ENCODE data around the gene CHMP5. TPM values are rescaled to one million over a fixed set of nuclear protein-coding genes. Genes with fewer than 3 reads are reported as not detected.

The CHMP5 gene
- polyA plus RNA-seq, 1 of the 3 experiments (the other 2 are of a cell fraction) = 88.3 TPM

DNA sequence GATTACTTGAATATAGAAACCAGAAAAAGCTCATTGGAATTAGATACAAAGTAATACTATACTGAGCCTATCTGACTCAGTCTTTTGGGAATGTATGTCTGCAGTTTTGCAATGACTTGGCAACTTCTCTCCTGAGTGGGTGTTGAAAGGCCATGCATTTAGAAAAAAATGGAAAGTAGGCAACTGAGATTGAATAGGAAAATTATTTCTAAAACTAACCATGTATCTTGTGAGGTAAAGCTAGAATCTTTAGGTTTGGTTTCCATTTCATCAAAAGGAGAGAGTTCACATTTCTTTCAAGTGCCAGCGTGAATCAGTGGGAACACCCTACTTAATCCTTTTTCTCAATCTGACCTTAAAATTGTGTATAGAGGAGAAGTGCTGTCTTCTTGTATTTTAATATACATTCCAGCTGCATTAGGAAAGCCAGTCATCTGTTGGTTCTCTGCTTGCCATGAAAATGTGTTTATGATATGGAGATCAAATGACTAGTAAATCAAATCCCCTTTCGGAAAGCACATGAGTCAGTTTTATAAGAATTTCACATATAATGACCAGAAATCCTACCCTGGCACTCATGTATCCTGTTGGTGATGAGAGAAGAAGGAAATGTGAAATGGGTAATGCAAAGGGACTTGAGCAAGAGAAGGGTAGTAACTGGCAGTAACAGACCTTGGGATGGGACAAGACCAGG lies 55.9 kb downstream of the CHMP5 start (continued):
- TF ChIP-seq, protein P1, sequence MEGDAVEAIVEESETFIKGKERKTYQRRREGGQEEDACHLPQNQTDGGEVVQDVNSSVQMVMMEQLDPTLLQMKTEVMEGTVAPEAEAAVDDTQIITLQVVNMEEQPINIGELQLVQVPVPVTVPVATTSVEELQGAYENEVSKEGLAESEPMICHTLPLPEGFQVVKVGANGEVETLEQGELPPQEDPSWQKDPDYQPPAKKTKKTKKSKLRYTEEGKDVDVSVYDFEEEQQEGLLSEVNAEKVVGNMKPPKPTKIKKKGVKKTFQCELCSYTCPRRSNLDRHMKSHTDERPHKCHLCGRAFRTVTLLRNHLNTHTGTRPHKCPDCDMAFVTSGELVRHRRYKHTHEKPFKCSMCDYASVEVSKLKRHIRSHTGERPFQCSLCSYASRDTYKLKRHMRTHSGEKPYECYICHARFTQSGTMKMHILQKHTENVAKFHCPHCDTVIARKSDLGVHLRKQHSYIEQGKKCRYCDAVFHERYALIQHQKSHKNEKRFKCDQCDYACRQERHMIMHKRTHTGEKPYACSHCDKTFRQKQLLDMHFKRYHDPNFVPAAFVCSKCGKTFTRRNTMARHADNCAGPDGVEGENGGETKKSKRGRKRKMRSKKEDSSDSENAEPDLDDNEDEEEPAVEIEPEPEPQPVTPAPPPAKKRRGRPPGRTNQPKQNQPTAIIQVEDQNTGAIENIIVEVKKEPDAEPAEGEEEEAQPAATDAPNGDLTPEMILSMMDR (IDR thresholded peaks at IDR 0.05) = no peak
- TF ChIP-seq NRF1 (IDR thresholded peaks at IDR 0.05; ENCODE audit: low read depth, low read length) (no peak), GATA2 (CRISPR knock-in tag; IDR thresholded peaks at IDR 0.05) (no peak), GABPA (IDR thresholded peaks at IDR 0.05; ENCODE audit: low read depth) (no peak), RCOR1 (IDR thresholded peaks at IDR 0.05; ENCODE audit: low read length) (no peak), SIN3A (IDR thresholded peaks at IDR 0.05; ENCODE audit: borderline replicate concordance, low read depth, low read length) (no peak), FOSL2 (IDR thresholded peaks at IDR 0.05; ENCODE audit: borderline replicate concordance, low read depth) (peak; percentile 91), EP300 (IDR thresholded peaks at IDR 0.05; ENCODE audit: borderline replicate concordance in 1 of 2, low read depth in 1 of 2, low read length in 1 of 2) (peak; percentile 5 to 85; a peak in 2 of 4 replicates)

DNA sequence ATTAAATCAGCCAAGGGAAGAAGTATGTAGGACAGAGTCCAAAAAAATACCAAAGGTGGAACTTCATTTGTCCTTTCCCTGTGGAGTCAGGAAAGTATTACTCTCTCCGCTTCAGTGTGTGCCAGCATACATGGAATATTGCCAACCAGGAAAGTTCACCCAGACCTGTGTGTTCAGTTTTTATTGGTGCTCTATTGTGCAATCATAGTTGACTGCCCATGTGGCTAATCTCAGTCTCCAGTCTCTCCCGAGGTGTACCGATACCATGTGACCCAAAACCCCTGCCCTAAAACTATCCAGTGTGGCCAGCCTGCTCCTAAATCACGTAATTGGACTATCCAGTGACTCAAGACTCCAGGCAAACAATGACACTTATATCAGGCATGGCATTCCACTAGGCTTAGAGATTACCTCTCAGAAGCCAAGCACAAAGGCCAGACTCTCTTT lies 64.3 kb downstream of the CHMP5 start:
- no peaks in the 10 kb centered on the region for H3K27me3 ChIP-seq (ENCODE audit: insufficient read depth)
- H3K36me3 ChIP-seq (replicated peaks in 1 of 2; ENCODE audit: control insufficient read depth in 1 of 2, insufficient read depth in 2 of 2, low read length in 1 of 2) = peaks cover 28 to 59% of the 10 kb centered on the region in 2 experiments
- DNase-seq = no peak
- ChIA-PET POLR2A (no interaction called here), CTCF (no interaction called here)
- no peaks in the 10 kb centered on the region for H4K20me1 ChIP-seq (ENCODE audit: insufficient read depth)
- H3K79me2 ChIP-seq (ENCODE audit: insufficient read depth) = 0 out of 2 replicates have a peak, but pooled peaks cover 6% of the 10 kb centered on the region
- peaks cover 45% of the 10 kb centered on the region for H3F3A ChIP-seq (replicated peaks; ENCODE audit: insufficient read depth)
- H3K4me1 ChIP-seq (ENCODE audit: control insufficient read depth in 1 of 2, insufficient read depth in 2 of 2, low read depth in 1 of 2, low read length in 1 of 2) = peaks cover 12 to 26% of the 10 kb centered on the region in 2 experiments; a peak in 3 of 4 replicates
- no peak overlapping the region for H2AFZ ChIP-seq (ENCODE audit: low read depth)
- no peaks in the 10 kb centered on the region for H3K9me2 ChIP-seq
- peak overlapping the region; percentile 51 to 77; a peak in 3 of 4 replicates for H3K27ac ChIP-seq (ENCODE audit: low read depth in 2 of 2, low read length in 1 of 2)
- WGBS (ENCODE audit: low lambda C conversion rate) = 33% methylated on average over 4 of the region's 4 CpGs
- H3K9ac ChIP-seq = no peak overlapping the region
- H3K4me2 ChIP-seq = peak overlapping the region; percentile 24; the same call in 1 of the 2 replicates
- no peak overlapping the region for H3K4me3 ChIP-seq (ENCODE audit: low read depth in 2 of 2, low read length in 1 of 2)
- H3K9me3 ChIP-seq = no peaks in the 10 kb centered on the region
- peak; percentile 68 for TF ChIP-seq JUND (IDR thresholded peaks at IDR 0.05)
- no peak for TF ChIP-seq ELF1 (IDR thresholded peaks at IDR 0.05)
- no peak for TF ChIP-seq GABPA (IDR thresholded peaks at IDR 0.05; ENCODE audit: low read depth)
- 0 out of 2 replicates have a peak, but pooled peaks have one; percentile 42 for TF ChIP-seq TEAD4 (IDR thresholded peaks at IDR 0.05; ENCODE audit: borderline replicate concordance, insufficient read depth)
- no peak for TF ChIP-seq NRF1 (IDR thresholded peaks at IDR 0.05; ENCODE audit: low read depth, low read length)
- TF ChIP-seq, protein P2, sequence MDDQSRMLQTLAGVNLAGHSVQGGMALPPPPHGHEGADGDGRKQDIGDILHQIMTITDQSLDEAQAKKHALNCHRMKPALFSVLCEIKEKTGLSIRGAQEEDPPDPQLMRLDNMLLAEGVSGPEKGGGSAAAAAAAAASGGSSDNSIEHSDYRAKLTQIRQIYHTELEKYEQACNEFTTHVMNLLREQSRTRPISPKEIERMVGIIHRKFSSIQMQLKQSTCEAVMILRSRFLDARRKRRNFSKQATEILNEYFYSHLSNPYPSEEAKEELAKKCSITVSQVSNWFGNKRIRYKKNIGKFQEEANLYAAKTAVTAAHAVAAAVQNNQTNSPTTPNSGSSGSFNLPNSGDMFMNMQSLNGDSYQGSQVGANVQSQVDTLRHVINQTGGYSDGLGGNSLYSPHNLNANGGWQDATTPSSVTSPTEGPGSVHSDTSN (IDR thresholded peaks at IDR 0.05) = peak; percentile 67
- TF ChIP-seq EP300 (IDR thresholded peaks at IDR 0.05; ENCODE audit: borderline replicate concordance in 1 of 2, low read depth in 1 of 2, low read length in 1 of 2) = peak in 1 of 2 experiments; percentile 67; a peak in 2 of 4 replicates
- TF ChIP-seq NFIC (IDR thresholded peaks at IDR 0.05; ENCODE audit: borderline replicate concordance) = peak; percentile 83
- TF ChIP-seq TCF12 (IDR thresholded peaks at IDR 0.05) = peak; percentile 71
- TF ChIP-seq POLR2AphosphoS5 (IDR thresholded peaks at IDR 0.05; ENCODE audit: low read depth, low read length) = peak; percentile 49; the same call in 1 of the 2 replicates
- peak; percentile 78 for TF ChIP-seq FOSL2 (IDR thresholded peaks at IDR 0.05; ENCODE audit: borderline replicate concordance, low read depth)
- TF ChIP-seq, protein P3, sequence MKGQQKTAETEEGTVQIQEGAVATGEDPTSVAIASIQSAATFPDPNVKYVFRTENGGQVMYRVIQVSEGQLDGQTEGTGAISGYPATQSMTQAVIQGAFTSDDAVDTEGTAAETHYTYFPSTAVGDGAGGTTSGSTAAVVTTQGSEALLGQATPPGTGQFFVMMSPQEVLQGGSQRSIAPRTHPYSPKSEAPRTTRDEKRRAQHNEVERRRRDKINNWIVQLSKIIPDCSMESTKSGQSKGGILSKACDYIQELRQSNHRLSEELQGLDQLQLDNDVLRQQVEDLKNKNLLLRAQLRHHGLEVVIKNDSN (IDR thresholded peaks at IDR 0.05; ENCODE audit: borderline replicate concordance, low read depth) = peak; percentile 82
- peak; percentile 64; the same call in 1 of the 2 replicates for TF ChIP-seq RXRA (IDR thresholded peaks at IDR 0.05; ENCODE audit: borderline replicate concordance, low read depth)
- no peak for TF ChIP-seq FOXM1 (IDR thresholded peaks at IDR 0.05; ENCODE audit: low read depth)
- TF ChIP-seq, protein P4, sequence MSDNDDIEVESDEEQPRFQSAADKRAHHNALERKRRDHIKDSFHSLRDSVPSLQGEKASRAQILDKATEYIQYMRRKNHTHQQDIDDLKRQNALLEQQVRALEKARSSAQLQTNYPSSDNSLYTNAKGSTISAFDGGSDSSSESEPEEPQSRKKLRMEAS (IDR thresholded peaks at IDR 0.05; ENCODE audit: low read depth) = peak; percentile 88
- TF ChIP-seq MEF2A (IDR thresholded peaks at IDR 0.05; ENCODE audit: borderline replicate concordance, low read depth) = no peak

All from SK-N-SH (cell line).